Measurements from ENCODE around the gene CLPTM1L.

CLPTM1L gene

GRCh38 chr5:1272201-1272600, 72.7 kb downstream of the CLPTM1L start:
- no peak for TF ChIP-seq CTCF (IDR thresholded peaks at IDR 0.05; ENCODE audit: borderline replicate concordance, control extremely low read depth, extremely low read depth, insufficient read depth, missing control alignments)
- in situ Hi-C loops (cut with MboI; ENCODE audit: low sequenced_read_pairs, unreplicated experiment) = no loop called here
- DNase-seq (ENCODE audit: low spot score) = no peak

GRCh38 chr5:1270933-1271914, 73.7 kb downstream of the CLPTM1L start:
- no peak for TF ChIP-seq CTCF (IDR thresholded peaks at IDR 0.05; ENCODE audit: borderline replicate concordance, control extremely low read depth, extremely low read depth, insufficient read depth, missing control alignments)
- no peak for DNase-seq (ENCODE audit: low spot score)
- in situ Hi-C loops (cut with MboI; ENCODE audit: low sequenced_read_pairs, unreplicated experiment) = no loop called here

GRCh38 chr5:1270426-1270825, 74.5 kb downstream of the CLPTM1L start:
- no peak for TF ChIP-seq CTCF (IDR thresholded peaks at IDR 0.05; ENCODE audit: borderline replicate concordance, control extremely low read depth, extremely low read depth, insufficient read depth, missing control alignments)
- in situ Hi-C loops (cut with MboI; ENCODE audit: low sequenced_read_pairs, unreplicated experiment) = no loop called here
- no peak for DNase-seq (ENCODE audit: low spot score)

- in situ Hi-C loops (cut with MboI; ENCODE audit: low sequenced_read_pairs, unreplicated experiment) = no loop called here
- TF ChIP-seq CTCF (IDR thresholded peaks at IDR 0.05; ENCODE audit: borderline replicate concordance, control extremely low read depth, extremely low read depth, insufficient read depth, missing control alignments) = no peak
- no peak for DNase-seq (ENCODE audit: low spot score)
These were observed 76.2 kb downstream of the CLPTM1L start for GRCh38 chr5:1268666-1269065.

- no peak for DNase-seq (ENCODE audit: low spot score)
- no peak for TF ChIP-seq CTCF (IDR thresholded peaks at IDR 0.05; ENCODE audit: borderline replicate concordance, control extremely low read depth, extremely low read depth, insufficient read depth, missing control alignments)
- in situ Hi-C loops (cut with MboI; ENCODE audit: low sequenced_read_pairs, unreplicated experiment) = no loop called here
These were observed 76.8 kb downstream of the CLPTM1L start for GRCh38 chr5:1268056-1268455.

Measured in GM13976 (cell line).